Measurements from ENCODE around the gene DGKB. TPM values are rescaled to one million over a fixed set of nuclear protein-coding genes. Genes with fewer than 3 reads are reported as not detected.

DGKB gene
- total and polyA plus RNA-seq, 8 donors: 0.16 to 1.3 (median 0.40) TPM

DNA sequence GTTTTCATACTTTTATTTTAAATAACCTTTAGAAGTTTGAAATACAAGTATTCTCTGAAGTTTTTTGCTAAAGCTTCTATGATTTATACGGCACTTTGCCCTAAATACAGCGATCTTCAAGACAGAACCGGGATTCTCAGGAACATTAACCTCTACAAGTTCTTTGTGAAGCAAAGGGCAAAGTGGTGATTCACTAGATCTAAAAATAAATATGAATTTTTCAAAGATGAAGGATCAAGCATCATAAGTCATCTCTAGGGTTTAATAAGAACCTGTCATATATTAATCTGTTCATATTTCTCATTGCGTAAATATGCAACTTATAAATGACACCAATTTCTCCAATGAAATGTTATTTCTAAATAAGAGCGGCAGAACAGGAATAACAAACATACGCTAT is 30.7 kb downstream of the DGKB start:
- Histone ChIP-seq H3K4me3 (no peak overlapping the region), H3K9me3 (no peaks in the 10 kb centered on the region), H3K27me3 (peaks cover 0 to 4% (median 0%) of the 10 kb centered on the region in 4 donors), H3K27ac (no peak overlapping the region), H3K4me1 (no peaks in the 10 kb centered on the region), H3K36me3 (no peaks in the 10 kb centered on the region)
- DNase-seq: no peak
- TF ChIP-seq, protein P1, sequence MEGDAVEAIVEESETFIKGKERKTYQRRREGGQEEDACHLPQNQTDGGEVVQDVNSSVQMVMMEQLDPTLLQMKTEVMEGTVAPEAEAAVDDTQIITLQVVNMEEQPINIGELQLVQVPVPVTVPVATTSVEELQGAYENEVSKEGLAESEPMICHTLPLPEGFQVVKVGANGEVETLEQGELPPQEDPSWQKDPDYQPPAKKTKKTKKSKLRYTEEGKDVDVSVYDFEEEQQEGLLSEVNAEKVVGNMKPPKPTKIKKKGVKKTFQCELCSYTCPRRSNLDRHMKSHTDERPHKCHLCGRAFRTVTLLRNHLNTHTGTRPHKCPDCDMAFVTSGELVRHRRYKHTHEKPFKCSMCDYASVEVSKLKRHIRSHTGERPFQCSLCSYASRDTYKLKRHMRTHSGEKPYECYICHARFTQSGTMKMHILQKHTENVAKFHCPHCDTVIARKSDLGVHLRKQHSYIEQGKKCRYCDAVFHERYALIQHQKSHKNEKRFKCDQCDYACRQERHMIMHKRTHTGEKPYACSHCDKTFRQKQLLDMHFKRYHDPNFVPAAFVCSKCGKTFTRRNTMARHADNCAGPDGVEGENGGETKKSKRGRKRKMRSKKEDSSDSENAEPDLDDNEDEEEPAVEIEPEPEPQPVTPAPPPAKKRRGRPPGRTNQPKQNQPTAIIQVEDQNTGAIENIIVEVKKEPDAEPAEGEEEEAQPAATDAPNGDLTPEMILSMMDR (IDR thresholded peaks at IDR 0.05): no peak
- ATAC-seq: no peak
- WGBS, 2 donors: 86 to 95% methylated on average over 6 of the region's 6 CpGs
- no peak for FAIRE-seq
- intact Hi-C loops (cut with DNase I): no loop called here

DNA sequence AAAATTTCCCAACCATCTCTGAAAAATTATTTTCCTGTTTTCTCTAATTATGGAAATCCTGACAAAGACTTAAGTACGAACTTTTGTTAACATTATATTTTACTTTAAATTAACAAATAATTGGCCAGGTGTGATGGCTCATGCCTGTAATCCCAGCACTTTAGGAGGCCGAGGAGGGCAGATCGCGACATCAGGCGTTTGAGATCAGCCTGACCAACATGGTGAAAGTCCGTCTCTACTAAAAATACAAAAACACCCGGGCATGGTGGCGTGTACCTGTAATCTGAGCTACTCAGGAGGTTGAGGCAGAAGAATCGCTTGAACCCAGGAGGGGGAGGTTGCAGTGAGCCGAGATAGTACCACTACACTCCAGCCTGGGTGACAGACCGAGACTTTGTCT is 32.2 kb downstream of the DGKB start:
- no peaks in the 10 kb centered on the region for H3K36me3 ChIP-seq
- ATAC-seq (no peak), FAIRE-seq (no peak), DNase-seq (no peak)
- H3K4me3 ChIP-seq: no peak overlapping the region
- intact Hi-C loops (cut with DNase I): no loop called here
- TF ChIP-seq, protein P1 (IDR thresholded peaks at IDR 0.05): no peak
- H3K27me3 ChIP-seq: peaks cover 0 to 4% (median 0%) of the 10 kb centered on the region in 4 donors
- H3K4me1 ChIP-seq: no peaks in the 10 kb centered on the region
- H3K27ac ChIP-seq: no peak overlapping the region
- WGBS, 2 donors: 85 to 91% methylated on average over 11 of the region's 11 CpGs
- no peaks in the 10 kb centered on the region for H3K9me3 ChIP-seq

DNA sequence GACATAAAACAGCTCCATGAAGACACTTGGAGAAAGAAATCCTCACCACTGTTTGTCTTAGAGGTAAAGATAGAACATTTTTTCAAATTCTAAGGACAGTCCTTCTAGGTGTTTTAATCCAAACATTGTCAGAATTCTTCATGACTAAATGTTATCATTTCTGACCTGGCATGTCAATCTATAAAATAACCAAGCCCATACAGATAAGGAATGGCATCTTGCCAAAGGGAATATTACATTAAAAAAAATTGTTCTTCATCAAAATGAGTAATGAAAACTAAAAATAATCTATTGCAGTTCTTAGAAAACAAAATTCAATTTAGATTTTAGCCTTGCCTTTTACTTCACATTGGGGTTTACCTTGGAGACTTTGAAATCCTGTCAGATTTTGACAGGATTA is 33.6 kb downstream of the DGKB start:
- no peak for ATAC-seq
- Histone ChIP-seq H3K27me3 (peaks cover 0 to 4% (median 0%) of the 10 kb centered on the region in 4 donors), H3K9me3 (no peaks in the 10 kb centered on the region), H3K27ac (no peak overlapping the region), H3K4me3 (no peak overlapping the region), H3K4me1 (no peaks in the 10 kb centered on the region), H3K36me3 (no peaks in the 10 kb centered on the region)
- intact Hi-C loops (cut with DNase I): no loop called here
- TF ChIP-seq, protein P1 (IDR thresholded peaks at IDR 0.05): no peak
- FAIRE-seq: no peak
- DNase-seq: no peak

DNA sequence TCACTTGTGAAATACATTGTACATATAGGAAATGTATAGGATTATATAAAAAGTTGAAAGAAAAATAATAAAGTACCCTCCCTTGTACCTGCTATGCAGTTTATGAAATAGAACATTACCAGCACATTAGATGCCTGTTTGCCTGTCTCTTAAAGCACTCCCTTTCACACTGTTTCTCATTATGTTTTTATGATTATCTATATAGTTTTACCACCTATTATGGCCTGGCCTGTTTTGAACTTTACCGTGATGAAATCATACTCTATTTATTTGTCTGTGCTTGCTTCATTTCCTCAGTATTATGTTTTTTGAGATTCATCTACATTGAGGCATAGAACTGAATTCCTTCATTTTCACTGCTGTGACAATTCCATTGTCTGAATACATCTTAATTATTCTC is 41.1 kb downstream of the DGKB start:
- intact Hi-C loops (cut with DNase I): no loop called here
- Histone ChIP-seq H3K27me3 (no peaks in the 10 kb centered on the region), H3K4me3 (no peak overlapping the region), H3K27ac (no peak overlapping the region), H3K4me1 (no peaks in the 10 kb centered on the region), H3K36me3 (no peaks in the 10 kb centered on the region), H3K9me3 (no peaks in the 10 kb centered on the region)
- DNase-seq: no peak
- WGBS, 2 donors: 88 to 89% methylated on average over 1 of the region's 1 CpG
- ATAC-seq: no peak
- no peak for FAIRE-seq
- TF ChIP-seq, protein P1 (IDR thresholded peaks at IDR 0.05): no peak

DNA sequence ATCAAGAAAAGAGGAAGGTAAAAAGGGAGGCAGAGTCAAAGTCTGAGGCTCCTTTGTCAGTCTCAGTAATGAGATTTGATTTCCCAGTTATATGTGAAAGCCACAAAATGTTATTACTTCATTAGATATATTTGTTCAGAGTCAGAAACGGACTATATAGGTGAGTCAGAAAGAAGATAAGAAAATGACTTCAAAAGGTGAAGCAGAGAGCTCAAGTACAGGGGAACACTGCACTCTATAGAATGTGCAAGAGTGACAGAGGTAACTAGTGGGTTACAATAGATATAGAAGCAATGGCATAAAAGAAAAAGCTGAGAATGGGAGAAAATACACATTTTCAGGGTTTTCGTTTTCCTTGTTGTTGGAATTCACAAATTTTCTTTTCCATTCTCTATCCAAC is 43.3 kb downstream of the DGKB start:
- TF ChIP-seq, protein P1 (IDR thresholded peaks at IDR 0.05): no peak

More for the DNA sequence above, 43.3 kb downstream of the DGKB start:
- intact Hi-C loops (cut with DNase I): no loop called here
- H3K4me1 ChIP-seq: no peaks in the 10 kb centered on the region
- no peaks in the 10 kb centered on the region for H3K27me3 ChIP-seq
- DNase-seq: no peak
- H3K36me3 ChIP-seq: no peaks in the 10 kb centered on the region
- FAIRE-seq: no peak
- ATAC-seq: no peak
- no peak overlapping the region for H3K27ac ChIP-seq
- 53% methylated on average over 2 of the region's 2 CpGs for whole genome bisulfite sequencing, 2 donors
- H3K4me3 ChIP-seq: no peak overlapping the region
- H3K9me3 ChIP-seq: no peaks in the 10 kb centered on the region
